ENCODE measurements around the gene TUBG1. TPM values are rescaled to one million over a fixed set of nuclear protein-coding genes. Genes with fewer than 3 reads are reported as not detected.

The TUBG1 gene
- total and polyA plus RNA-seq, 9 of the 15 experiments (the other 6 are each of a cell fraction or from before 2014, with no cell fraction given): 33.1 to 147 (median 66.0) TPM

DNA sequence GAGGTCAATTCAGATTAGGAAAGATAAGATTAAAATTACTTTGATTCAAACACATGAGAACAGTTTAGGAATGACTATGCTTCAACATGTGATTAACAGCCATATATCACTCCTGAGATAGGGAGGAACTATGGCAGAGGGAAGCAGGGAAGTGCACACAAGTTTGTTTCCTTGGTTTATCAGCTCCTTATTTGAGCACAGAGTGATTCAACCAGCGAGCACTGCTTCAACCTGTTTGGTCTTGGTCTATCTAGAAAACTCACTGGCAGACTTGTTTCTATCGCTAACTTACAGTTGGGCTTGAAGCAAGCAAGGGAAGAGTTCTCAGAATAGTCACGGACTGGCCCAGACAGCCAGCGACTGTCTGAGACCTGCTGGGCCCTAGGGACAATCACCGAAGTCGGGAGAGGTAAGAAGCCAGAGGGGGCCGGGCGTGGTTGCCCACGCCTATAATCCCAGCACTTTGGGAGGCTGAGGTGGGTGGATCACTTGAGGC is 23.5 kb downstream of the TUBG1 start (continued):
- TF ChIP-seq STAG1 (CRISPR knock-in tag; IDR thresholded peaks at IDR 0.05; ENCODE audit: borderline replicate concordance) (no peak), ATF7 (IDR thresholded peaks at IDR 0.05) (peak; percentile 67; the same call in 1 of the 2 replicates), ZNF830 (CRISPR knock-in tag; IDR thresholded peaks at IDR 0.05) (no peak), TEAD4 (IDR thresholded peaks at IDR 0.05; ENCODE audit: low read length) (peak; percentile 88), TEAD4 (CRISPR knock-in tag; IDR thresholded peaks at IDR 0.05; ENCODE audit: borderline replicate concordance) (no peak), ZNF354B (CRISPR knock-in tag; IDR thresholded peaks at IDR 0.05) (no peak), KDM1A (IDR thresholded peaks at IDR 0.05) (peak; percentile 98 to 99), BRD9 (IDR thresholded peaks at IDR 0.05; ENCODE audit: low read depth, partially characterized antibody) (no peak), FOXM1 (IDR thresholded peaks at IDR 0.05; ENCODE audit: low read depth) (peak; percentile 57), FOXM1 (CRISPR knock-in tag; IDR thresholded peaks at IDR 0.05; ENCODE audit: low read depth) (no peak), ZBTB26 (CRISPR knock-in tag; IDR thresholded peaks at IDR 0.05) (no peak), BACH1 (tag; IDR thresholded peaks at IDR 0.05) (no peak), NKRF (IDR thresholded peaks at IDR 0.05; ENCODE audit: borderline replicate concordance) (no peak), MYNN (IDR thresholded peaks at IDR 0.05) (peak; percentile 56; the same call in 1 of the 2 replicates), MYNN (CRISPR knock-in tag; IDR thresholded peaks at IDR 0.05) (no peak), ZFP1 (CRISPR knock-in tag; IDR thresholded peaks at IDR 0.05) (no peak), JUNB (CRISPR knock-in tag; conservative IDR thresholded peaks at IDR 0.05) (no peak), PHF21A (IDR thresholded peaks at IDR 0.05; ENCODE audit: borderline replicate concordance, low read depth) (no peak), TAF15 (IDR thresholded peaks at IDR 0.05; ENCODE audit: low read depth, low read length) (no peak), ZNF436 (CRISPR knock-in tag; IDR thresholded peaks at IDR 0.05) (no peak), U2AF1 (optimal IDR thresholded peaks at IDR 0.05; ENCODE audit: low read depth, low read length) (no peak), ZNF583 (CRISPR knock-in tag; IDR thresholded peaks at IDR 0.05) (no peak)
- TF ChIP-seq, protein P1, sequence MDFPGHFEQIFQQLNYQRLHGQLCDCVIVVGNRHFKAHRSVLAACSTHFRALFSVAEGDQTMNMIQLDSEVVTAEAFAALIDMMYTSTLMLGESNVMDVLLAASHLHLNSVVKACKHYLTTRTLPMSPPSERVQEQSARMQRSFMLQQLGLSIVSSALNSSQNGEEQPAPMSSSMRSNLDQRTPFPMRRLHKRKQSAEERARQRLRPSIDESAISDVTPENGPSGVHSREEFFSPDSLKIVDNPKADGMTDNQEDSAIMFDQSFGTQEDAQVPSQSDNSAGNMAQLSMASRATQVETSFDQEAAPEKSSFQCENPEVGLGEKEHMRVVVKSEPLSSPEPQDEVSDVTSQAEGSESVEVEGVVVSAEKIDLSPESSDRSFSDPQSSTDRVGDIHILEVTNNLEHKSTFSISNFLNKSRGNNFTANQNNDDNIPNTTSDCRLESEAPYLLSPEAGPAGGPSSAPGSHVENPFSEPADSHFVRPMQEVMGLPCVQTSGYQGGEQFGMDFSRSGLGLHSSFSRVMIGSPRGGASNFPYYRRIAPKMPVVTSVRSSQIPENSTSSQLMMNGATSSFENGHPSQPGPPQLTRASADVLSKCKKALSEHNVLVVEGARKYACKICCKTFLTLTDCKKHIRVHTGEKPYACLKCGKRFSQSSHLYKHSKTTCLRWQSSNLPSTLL (IDR thresholded peaks at IDR 0.05): no peak
- TF ChIP-seq, protein P2, sequence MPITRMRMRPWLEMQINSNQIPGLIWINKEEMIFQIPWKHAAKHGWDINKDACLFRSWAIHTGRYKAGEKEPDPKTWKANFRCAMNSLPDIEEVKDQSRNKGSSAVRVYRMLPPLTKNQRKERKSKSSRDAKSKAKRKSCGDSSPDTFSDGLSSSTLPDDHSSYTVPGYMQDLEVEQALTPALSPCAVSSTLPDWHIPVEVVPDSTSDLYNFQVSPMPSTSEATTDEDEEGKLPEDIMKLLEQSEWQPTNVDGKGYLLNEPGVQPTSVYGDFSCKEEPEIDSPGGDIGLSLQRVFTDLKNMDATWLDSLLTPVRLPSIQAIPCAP (CRISPR knock-in tag; IDR thresholded peaks at IDR 0.05; ENCODE audit: borderline replicate concordance): no peak
- TF ChIP-seq, protein P3, sequence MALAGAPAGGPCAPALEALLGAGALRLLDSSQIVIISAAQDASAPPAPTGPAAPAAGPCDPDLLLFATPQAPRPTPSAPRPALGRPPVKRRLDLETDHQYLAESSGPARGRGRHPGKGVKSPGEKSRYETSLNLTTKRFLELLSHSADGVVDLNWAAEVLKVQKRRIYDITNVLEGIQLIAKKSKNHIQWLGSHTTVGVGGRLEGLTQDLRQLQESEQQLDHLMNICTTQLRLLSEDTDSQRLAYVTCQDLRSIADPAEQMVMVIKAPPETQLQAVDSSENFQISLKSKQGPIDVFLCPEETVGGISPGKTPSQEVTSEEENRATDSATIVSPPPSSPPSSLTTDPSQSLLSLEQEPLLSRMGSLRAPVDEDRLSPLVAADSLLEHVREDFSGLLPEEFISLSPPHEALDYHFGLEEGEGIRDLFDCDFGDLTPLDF (CRISPR knock-in tag; IDR thresholded peaks at IDR 0.05): no peak
